ENCODE results near the gene ENDOD1. TPM values are rescaled to one million over a fixed set of nuclear protein-coding genes. Genes with fewer than 3 reads are reported as not detected.

Gene ENDOD1
- polyA plus RNA-seq, 3 donors = 1.3 to 3.4 (median 3.2) TPM

DNA sequence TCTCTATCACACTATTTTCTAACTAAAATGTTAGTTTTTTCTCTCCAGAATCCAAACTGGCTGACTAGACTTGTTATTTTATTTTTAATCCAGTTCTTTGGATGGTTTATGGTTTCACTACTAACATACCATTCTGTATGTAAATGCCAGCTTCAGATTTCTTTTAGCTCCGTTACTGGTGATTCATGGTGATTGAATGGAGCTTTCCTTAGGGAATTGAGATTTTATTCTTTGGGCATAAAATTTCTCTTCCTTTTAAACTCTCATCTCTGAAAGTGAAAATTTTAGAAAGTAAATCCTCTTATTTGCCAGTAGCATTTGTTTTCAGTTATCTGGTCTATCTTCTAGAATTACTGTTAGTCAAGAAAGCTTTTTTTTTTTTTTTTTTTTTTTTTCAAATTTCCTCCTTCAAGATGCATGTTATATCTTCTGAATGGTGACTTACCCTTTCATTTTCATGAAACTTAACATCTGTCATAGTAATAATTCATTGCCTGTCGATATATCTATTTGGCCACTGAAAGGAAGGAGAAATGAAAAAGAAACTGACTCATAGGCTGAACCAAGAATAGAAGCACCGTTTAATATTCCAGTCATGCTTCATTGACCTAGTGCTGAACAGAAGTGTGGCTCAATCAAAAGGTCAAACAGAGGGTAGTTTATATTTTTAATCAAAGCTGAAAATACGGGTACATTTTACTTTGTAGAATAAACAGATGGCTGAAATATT, 6.4 kb downstream of the ENDOD1 start:
- no peak for TF ChIP-seq CTCF (IDR thresholded peaks at IDR 0.05)
- Histone ChIP-seq H3K4me3 (replicated peaks in 1 of 3; ENCODE audit: low read depth in 2 of 3, low read length in 3 of 3) (no peak overlapping the region), H3K27ac (ENCODE audit: low read depth in 1 of 2, low read length in 2 of 2) (no peak overlapping the region), H3K27me3 (ENCODE audit: control insufficient read depth in 2 of 2, insufficient read depth in 2 of 2, low read length in 2 of 2) (peaks cover 1 to 4% of the 10 kb centered on the region in 2 donors), H3K4me1 (ENCODE audit: control insufficient read depth in 1 of 2, insufficient read depth in 2 of 2, low read length in 2 of 2) (peaks cover 0 to 4% of the 10 kb centered on the region in 2 donors), H2AFZ (ENCODE audit: insufficient read depth, low read depth, low read length, poor library complexity, severe bottlenecking) (no peak overlapping the region), H3K36me3 (replicated peaks in 1 of 2; ENCODE audit: control insufficient read depth in 1 of 2, insufficient read depth in 2 of 2, low read length in 2 of 2) (no peaks in the 10 kb centered on the region), H3K9me3 (replicated peaks in 1 of 2; ENCODE audit: control insufficient read depth in 1 of 2, insufficient read depth in 1 of 2, low read length in 2 of 2) (no peaks in the 10 kb centered on the region), H3K4me2 (replicated peaks; ENCODE audit: extremely low read depth, low read length, poor library complexity, severe bottlenecking) (peak overlapping the region; percentile 1), H3K79me2 (ENCODE audit: insufficient read depth, low read length) (no peaks in the 10 kb centered on the region), H3K9ac (ENCODE audit: insufficient read depth, low read length, poor library complexity, severe bottlenecking) (no peak overlapping the region), H4K20me1 (ENCODE audit: insufficient read depth, low read length) (no peaks in the 10 kb centered on the region)
- Mint-ChIP-seq H3K4me3 (no peak overlapping the region), H3K9me3 (peaks cover 0 to 1% (median 0%) of the 10 kb centered on the region in 7 donors), H3K27ac (no peak overlapping the region), H3K4me1 (peaks cover 16% of the 10 kb centered on the region), H3K27me3 (ENCODE audit: low read depth in 3 of 3) (peaks cover 6 to 11% (median 10%) of the 10 kb centered on the region in 3 donors), H3K36me3 (peaks cover 0 to 12% of the 10 kb centered on the region in 2 donors)
- intact Hi-C loops (cut with micrococcal nuclease) = no loop called here
- no CpG with 5 or more reads among the region's 4 CpGs for WGBS (ENCODE audit: insufficient coverage)
- peak in 2 of 3 donors; percentile 16 to 30 for DNase-seq

- Histone ChIP-seq H3K79me2 (ENCODE audit: insufficient read depth, low read length) (no peaks in the 10 kb centered on the region), H2AFZ (ENCODE audit: insufficient read depth, low read depth, low read length, poor library complexity, severe bottlenecking) (no peak overlapping the region), H3K36me3 (replicated peaks in 1 of 2; ENCODE audit: control insufficient read depth in 1 of 2, insufficient read depth in 2 of 2, low read length in 2 of 2) (no peaks in the 10 kb centered on the region), H3K27me3 (ENCODE audit: control insufficient read depth in 2 of 2, insufficient read depth in 2 of 2, low read length in 2 of 2) (no peaks in the 10 kb centered on the region), H3K9me3 (replicated peaks in 1 of 2; ENCODE audit: control insufficient read depth in 1 of 2, insufficient read depth in 1 of 2, low read length in 2 of 2) (no peaks in the 10 kb centered on the region), H4K20me1 (ENCODE audit: insufficient read depth, low read length) (no peaks in the 10 kb centered on the region), H3K4me2 (replicated peaks; ENCODE audit: extremely low read depth, low read length, poor library complexity, severe bottlenecking) (no peak overlapping the region), H3K27ac (ENCODE audit: low read depth in 1 of 2, low read length in 2 of 2) (no peak overlapping the region), H3K4me1 (ENCODE audit: control insufficient read depth in 1 of 2, insufficient read depth in 2 of 2, low read length in 2 of 2) (peaks cover 0 to 4% of the 10 kb centered on the region in 2 donors), H3K9ac (ENCODE audit: insufficient read depth, low read length, poor library complexity, severe bottlenecking) (no peak overlapping the region), H3K4me3 (replicated peaks in 1 of 3; ENCODE audit: low read depth in 2 of 3, low read length in 3 of 3) (no peak overlapping the region)
- TF ChIP-seq CTCF (IDR thresholded peaks at IDR 0.05) = no peak
- intact Hi-C loops (cut with micrococcal nuclease) = no loop called here
- Mint-ChIP-seq H3K4me3 (no peak overlapping the region), H3K4me1 (peaks cover 16% of the 10 kb centered on the region), H3K27ac (no peak overlapping the region), H3K27me3 (ENCODE audit: low read depth in 3 of 3) (peaks cover 0 to 5% (median 1%) of the 10 kb centered on the region in 3 donors), H3K9me3 (no peaks in the 10 kb centered on the region), H3K36me3 (peaks cover 0 to 3% of the 10 kb centered on the region in 2 donors)
- DNase-seq = no peak
- 85% methylated on average over 3 of the region's 3 CpGs for WGBS (ENCODE audit: insufficient coverage)
Observed at GRCh38 chr11:95097209-95097608, 7.6 kb downstream of the ENDOD1 start.

Measured in CD14-positive monocyte (primary cell).